Neural cell (in vitro differentiated cells): ENCODE data around the gene TBC1D16.
"Not testable (repeated sequence)": the region's sequence is repeated elsewhere in the genome, so short reads cannot be mapped to it uniquely, and the experiment has no call there.

Experiments used
- EP300 ChIP-seq: fragments of 450-650 bp; conservative IDR thresholded peaks from 2 replicates; pipeline ENCODE4 v1.6.1; 2014; ENCODE audit warnings: antibody characterized with exemption, mild to moderate bottlenecking, moderate library complexity; ENCODE audit not compliant: poor library complexity, severe bottlenecking
- EZH2 ChIP-seq: fragments of 200-600, 300-800 bp; shearing (Covaris generic), sonication (generic); IDR thresholded peaks from 2 replicates; pipeline ENCODE4 v1.6.1; 2014; ENCODE audit warnings: antibody characterized with exemption, low read length, borderline replicate concordance, mild to moderate bottlenecking; ENCODE audit not compliant: insufficient read depth, poor library complexity, severe bottlenecking
- MXI1 ChIP-seq: fragments of 450-650 bp; conservative IDR thresholded peaks from 2 replicates; pipeline ENCODE4 v1.6.1; 2014; ENCODE audit warnings: antibody characterized with exemption, mild to moderate bottlenecking; ENCODE audit not compliant: poor library complexity, severe bottlenecking
- POLR2AphosphoS5 ChIP-seq: IDR thresholded peaks from 2 replicates; pipeline ENCODE4 v1.6.1; 2012
- RAD21 ChIP-seq: fragments of 450-650 bp; conservative IDR thresholded peaks from 2 replicates; pipeline ENCODE4 v1.6.1; 2014; ENCODE audit warnings: antibody characterized with exemption, mild to moderate bottlenecking, moderate library complexity
- SMC3 ChIP-seq: fragments of 450-650 bp; conservative IDR thresholded peaks from 2 replicates; pipeline ENCODE4 v1.6.1; 2014; ENCODE audit warnings: antibody characterized with exemption, mild to moderate bottlenecking, moderate library complexity; ENCODE audit not compliant: poor library complexity
- TF ChIP-seq, protein P1 (sequence below): fragments of 450-650 bp; IDR thresholded peaks from 2 replicates; pipeline ENCODE4 v1.5.1; 2014; ENCODE audit warnings: antibody characterized with exemption, mild to moderate bottlenecking, moderate library complexity; ENCODE audit not compliant: poor library complexity, severe bottlenecking

DNA sequence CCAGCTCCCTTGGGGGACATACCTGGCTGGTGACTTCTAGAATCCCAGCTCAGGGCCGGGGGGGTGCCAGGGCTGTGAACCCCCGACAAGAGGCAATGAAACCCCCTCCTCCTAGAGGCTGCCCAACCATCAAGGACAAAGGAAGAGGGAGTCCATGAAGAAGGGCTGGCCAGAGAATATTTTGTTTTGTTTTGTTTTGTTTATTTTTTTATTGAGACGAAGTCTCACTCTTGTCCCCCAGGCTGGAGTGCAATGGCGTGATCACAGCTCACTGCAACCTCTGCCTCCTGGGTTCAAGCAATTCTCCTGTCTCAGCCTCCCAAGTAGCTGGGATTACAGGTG is 41.5 kb downstream of the TBC1D16 start:
- not testable (repeated sequence) for TF ChIP-seq MXI1, EZH2, SMC3, POLR2AphosphoS5, EP300, RAD21
- TF ChIP-seq, protein P1, sequence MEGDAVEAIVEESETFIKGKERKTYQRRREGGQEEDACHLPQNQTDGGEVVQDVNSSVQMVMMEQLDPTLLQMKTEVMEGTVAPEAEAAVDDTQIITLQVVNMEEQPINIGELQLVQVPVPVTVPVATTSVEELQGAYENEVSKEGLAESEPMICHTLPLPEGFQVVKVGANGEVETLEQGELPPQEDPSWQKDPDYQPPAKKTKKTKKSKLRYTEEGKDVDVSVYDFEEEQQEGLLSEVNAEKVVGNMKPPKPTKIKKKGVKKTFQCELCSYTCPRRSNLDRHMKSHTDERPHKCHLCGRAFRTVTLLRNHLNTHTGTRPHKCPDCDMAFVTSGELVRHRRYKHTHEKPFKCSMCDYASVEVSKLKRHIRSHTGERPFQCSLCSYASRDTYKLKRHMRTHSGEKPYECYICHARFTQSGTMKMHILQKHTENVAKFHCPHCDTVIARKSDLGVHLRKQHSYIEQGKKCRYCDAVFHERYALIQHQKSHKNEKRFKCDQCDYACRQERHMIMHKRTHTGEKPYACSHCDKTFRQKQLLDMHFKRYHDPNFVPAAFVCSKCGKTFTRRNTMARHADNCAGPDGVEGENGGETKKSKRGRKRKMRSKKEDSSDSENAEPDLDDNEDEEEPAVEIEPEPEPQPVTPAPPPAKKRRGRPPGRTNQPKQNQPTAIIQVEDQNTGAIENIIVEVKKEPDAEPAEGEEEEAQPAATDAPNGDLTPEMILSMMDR = not testable (repeated sequence)
